HG03108 (cell line): ENCODE data around the gene C16orf89.
A peak's percentile ranks its signal among the peaks of the same experiment; 100 is the strongest.
"Not testable (repeated sequence)": the region's sequence is repeated elsewhere in the genome, so short reads cannot be mapped to it uniquely, and the experiment has no call there.

Source experiments
- ATAC-seq: cut with Tn5 transposase; IDR thresholded peaks from one replicate; pipeline ENCODE4 v1.9.1; 2021; ENCODE audit warnings: moderate library complexity; ENCODE audit not compliant: unreplicated experiment

Gene C16orf89

GRCh38 chr16:5062051-5062450 lies 3.7 kb downstream of the C16orf89 start:
- ATAC-seq, result no peak

GRCh38 chr16:5060073-5060641 lies 5.6 kb downstream of the C16orf89 start:
- no peak for ATAC-seq

GRCh38 chr16:5059386-5060072 lies 6.2 kb downstream of the C16orf89 start:
- no peak for ATAC-seq

GRCh38 chr16:5058476-5058875 lies 7.3 kb downstream of the C16orf89 start:
- ATAC-seq, result no peak

- ATAC-seq, result no peak
These were observed 9.4 kb downstream of the C16orf89 start for GRCh38 chr16:5056352-5056751.

- ATAC-seq, result no peak
These were observed 10.6 kb downstream of the C16orf89 start for GRCh38 chr16:5054876-5055865.

- ATAC-seq, result no peak
These were observed 18.8 kb downstream of the C16orf89 start for GRCh38 chr16:5046914-5047313.

GRCh38 chr16:5045499-5046115 lies 20.1 kb downstream of the C16orf89 start:
- ATAC-seq, result no peak

- ATAC-seq, result not testable (repeated sequence)
These were observed 21.2 kb downstream of the C16orf89 start for GRCh38 chr16:5044581-5044980.

- no peak for ATAC-seq
These were observed 21.7 kb downstream of the C16orf89 start for GRCh38 chr16:5044011-5044540.

- ATAC-seq, result no peak
These were observed 23.1 kb downstream of the C16orf89 start for GRCh38 chr16:5042574-5043171.

GRCh38 chr16:5041600-5042133 lies 24.1 kb downstream of the C16orf89 start:
- ATAC-seq, result no peak

GRCh38 chr16:5040451-5040850 lies 25.3 kb downstream of the C16orf89 start:
- no peak for ATAC-seq

GRCh38 chr16:5036228-5037156 lies 29.3 kb downstream of the C16orf89 start:
- no peak for ATAC-seq

- no peak for ATAC-seq
These were observed 29.9 kb downstream of the C16orf89 start for GRCh38 chr16:5035909-5036227.

GRCh38 chr16:5034167-5034523 lies 31.6 kb downstream of the C16orf89 start:
- ATAC-seq, result no peak

- peak; percentile 84 for ATAC-seq
These were observed 32.2 kb downstream of the C16orf89 start, which contains the start of gene NAGPA for GRCh38 chr16:5033256-5034166. TSS of gene NAGPA (minus strand) at chr16:5033935. CDS start at chr16:5033914, 21 bp downstream.

- ATAC-seq, result no peak
These were observed 33.0 kb downstream of the C16orf89 start for GRCh38 chr16:5032748-5033167.
